HEK293 (cell line): ENCODE results near the gene FXN.

ENCODE experiments used
- CTCF ChIA-PET: fragments of 350-600 bp; formaldehyde crosslinking; extraction: SDS; loops from one replicate; lab custom pipeline; 2021; ENCODE audit warnings: antibody characterized with exemption; lab: Yijun Ruan, JAX
- POLR2A ChIA-PET: fragments of 300-600 bp; formaldehyde crosslinking; extraction: SDS; loops from one replicate; lab custom pipeline; 2020; ENCODE audit warnings: antibody characterized with exemption, inconsistent platforms; lab: Yijun Ruan, JAX
- H3K27ac ChIP-seq: fragments of 200-500 bp; sonication (Bioruptor generic); 2 replicates; pipeline ENCODE4 v1.5.1; 2014; ENCODE audit warnings: low read depth, low read length, control low read depth, inconsistent platforms; ENCODE audit errors: extremely low read depth
- H3K36me3 ChIP-seq, 2 experiments: fragments of 200-500 bp in 1 of 2; sonication (Bioruptor generic) in 1 of 2; 1 replicate in 1 of 2; 2 replicates in 1 of 2; pipeline ENCODE4 v1.5.1; 2014 to 2017; ENCODE audit warnings: inconsistent platforms in 2 of 2, low read length in 2 of 2; ENCODE audit not compliant: control insufficient read depth in 2 of 2, insufficient read depth in 1 of 2
- H3K4me1 ChIP-seq: fragments of 200-500 bp; sonication (Bioruptor generic); 2 replicates; pipeline ENCODE4 v1.5.1; 2014; ENCODE audit warnings: mild to moderate bottlenecking, low read length, inconsistent platforms; ENCODE audit not compliant: control insufficient read depth, insufficient read depth
- H3K4me3 ChIP-seq: 2 replicates; pipeline ENCODE4 v1.5.1; 2011; ENCODE audit warnings: low read depth, mild to moderate bottlenecking, control low read depth, low read length, moderate library complexity
- H3K9me3 ChIP-seq: fragments of 200-500 bp; sonication (Bioruptor generic); 2 replicates; pipeline ENCODE4 v1.5.1; 2014; ENCODE audit warnings: low read depth, low read length, inconsistent platforms; ENCODE audit not compliant: control insufficient read depth, insufficient read depth
- BCL11A ChIP-seq: fragments of 450-650 bp; formaldehyde crosslinking; IDR thresholded peaks from 2 replicates; pipeline ENCODE4 v1.5.1; 2016; ENCODE audit warnings: low read depth, missing biosample characterization, missing genetic modification characterization
- OSR2 ChIP-seq: fragments of 450-650 bp; formaldehyde crosslinking; IDR thresholded peaks from 2 replicates; pipeline ENCODE4 v1.5.1; 2016; ENCODE audit warnings: missing biosample characterization, missing genetic modification characterization
- PRDM1 ChIP-seq: fragments of 450-650 bp; formaldehyde crosslinking; IDR thresholded peaks from 2 replicates; pipeline ENCODE4; 2016; ENCODE audit warnings: missing biosample characterization, missing genetic modification characterization
- PRDM2 ChIP-seq: fragments of 450-650 bp; formaldehyde crosslinking; IDR thresholded peaks from 2 replicates; pipeline ENCODE4 v1.5.1; 2016; ENCODE audit warnings: missing biosample characterization, missing genetic modification characterization, borderline replicate concordance
- REPIN1 ChIP-seq: fragments of 450-650 bp; formaldehyde crosslinking; IDR thresholded peaks from 2 replicates; pipeline ENCODE4 v1.5.1; 2017; ENCODE audit warnings: missing biosample characterization, missing genetic modification characterization, low read depth
- REST ChIP-seq: fragments of 450-650 bp; formaldehyde crosslinking; IDR thresholded peaks from 2 replicates; pipeline ENCODE4 v1.5.1; 2016; ENCODE audit warnings: missing biosample characterization, missing genetic modification characterization
- SP7 ChIP-seq: fragments of 450-650 bp; formaldehyde crosslinking; IDR thresholded peaks from 2 replicates; pipeline ENCODE4 v1.5.1; 2016; ENCODE audit warnings: missing biosample characterization, missing genetic modification characterization
- ZBTB1 ChIP-seq: fragments of 450-650 bp; formaldehyde crosslinking; IDR thresholded peaks from 2 replicates; pipeline ENCODE4 v1.5.1; 2016; ENCODE audit warnings: missing biosample characterization, missing genetic modification characterization
- ZFP41 ChIP-seq: fragments of 450-650 bp; formaldehyde crosslinking; IDR thresholded peaks from 2 replicates; pipeline ENCODE4 v1.5.1; 2016; ENCODE audit warnings: missing biosample characterization, missing genetic modification characterization, borderline replicate concordance
- ZNF10 ChIP-seq: fragments of 450-650 bp; formaldehyde crosslinking; IDR thresholded peaks from 2 replicates; pipeline ENCODE4 v1.5.1; 2017; ENCODE audit warnings: missing biosample characterization, missing genetic modification characterization
- ZNF114 ChIP-seq: fragments of 450-650 bp; formaldehyde crosslinking; IDR thresholded peaks from 2 replicates; pipeline ENCODE4 v1.5.0; 2017; ENCODE audit warnings: missing biosample characterization, missing genetic modification characterization
- ZNF169 ChIP-seq: fragments of 450-650 bp; formaldehyde crosslinking; IDR thresholded peaks from 2 replicates; pipeline ENCODE4 v1.5.1; 2016; ENCODE audit warnings: missing biosample characterization, missing genetic modification characterization
- ZNF266 ChIP-seq: fragments of 450-650 bp; formaldehyde crosslinking; IDR thresholded peaks from 2 replicates; pipeline ENCODE4 v1.5.1; 2016; ENCODE audit warnings: missing biosample characterization, missing genetic modification characterization, low read depth
- ZNF280C ChIP-seq: fragments of 450-650 bp; formaldehyde crosslinking; IDR thresholded peaks from 2 replicates; pipeline ENCODE4 v1.5.1; 2016; ENCODE audit warnings: missing biosample characterization, missing genetic modification characterization
- ZNF391 ChIP-seq: fragments of 450-650 bp; formaldehyde crosslinking; IDR thresholded peaks from 2 replicates; pipeline ENCODE4 v1.5.1; 2016; ENCODE audit warnings: low read depth, missing biosample characterization, missing genetic modification characterization, borderline replicate concordance
- ZNF404 ChIP-seq: fragments of 450-650 bp; formaldehyde crosslinking; IDR thresholded peaks from 2 replicates; pipeline ENCODE4 v1.5.1; 2017; ENCODE audit warnings: missing biosample characterization, missing genetic modification characterization
- ZNF585B ChIP-seq: fragments of 450-650 bp; formaldehyde crosslinking; IDR thresholded peaks from 2 replicates; pipeline ENCODE4 v1.5.1; 2016; ENCODE audit warnings: missing biosample characterization, missing genetic modification characterization
- ZNF596 ChIP-seq: fragments of 450-650 bp; IDR thresholded peaks from 2 replicates; pipeline ENCODE4 v1.5.0; 2018; ENCODE audit warnings: missing biosample characterization, mild to moderate bottlenecking, missing genetic modification characterization, moderate library complexity
- ZNF837 ChIP-seq: fragments of 450-650 bp; formaldehyde crosslinking; IDR thresholded peaks from 2 replicates; pipeline ENCODE4 v1.5.1; 2016; ENCODE audit warnings: missing biosample characterization, missing genetic modification characterization
- ZSCAN16 ChIP-seq: fragments of 450-650 bp; formaldehyde crosslinking; IDR thresholded peaks from 2 replicates; pipeline ENCODE4 v1.5.1; 2016; ENCODE audit warnings: missing biosample characterization, missing genetic modification characterization

FXN gene

GRCh38 chr9:69073103-69073502 lies 37.6 kb downstream of the FXN start (continued):
- TF ChIP-seq ZBTB1 (tag by site-specific recombination) (no peak), SP7 (tag by site-specific recombination) (no peak), ZNF114 (no peak), ZNF266 (tag by site-specific recombination) (no peak), ZNF169 (tag by site-specific recombination) (no peak), ZNF10 (tag by site-specific recombination) (no peak), BCL11A (tag by site-specific recombination) (no peak), ZNF391 (tag by site-specific recombination) (no peak), REPIN1 (tag by site-specific recombination) (no peak), PRDM2 (tag by site-specific recombination) (no peak), ZNF280C (tag by site-specific recombination) (no peak)

GRCh38 chr9:69074801-69075200 lies 39.2 kb downstream of the FXN start:
- CTCF ChIA-PET = interaction anchor here (0.6 to 1.1 kb wide), 3 partner anchors 10 to 1956 kb away, joined by 3 to 4 read pairs (median 3); no protein-coding TSS in a partner anchor
- no peaks in the 10 kb centered on the region for H3K4me1 ChIP-seq

GRCh38 chr9:69076550-69076949 lies 41.0 kb downstream of the FXN start:
- POLR2A ChIA-PET = no interaction called here
- Histone ChIP-seq H3K9me3 (no peaks in the 10 kb centered on the region), H3K27ac (no peak overlapping the region), H3K4me3 (no peak overlapping the region), H3K36me3 (peaks cover 0 to 11% of the 10 kb centered on the region in 2 experiments; a peak in 2 of 3 replicates), H3K4me1 (no peaks in the 10 kb centered on the region)
- CTCF ChIA-PET = interaction anchor here (1.3 kb wide), 1 partner anchor 23 kb away, joined by 3 read pairs; no protein-coding TSS in a partner anchor
- TF ChIP-seq ZSCAN16 (tag by site-specific recombination) = no peak
- no peak for TF ChIP-seq ZNF596 (tag by site-specific recombination)
- no peak for TF ChIP-seq REST (tag by site-specific recombination)
- TF ChIP-seq ZFP41 (tag by site-specific recombination) = no peak
- TF ChIP-seq ZNF404 (tag by site-specific recombination) = no peak
- TF ChIP-seq OSR2 (tag by site-specific recombination) = no peak

More at GRCh38 chr9:69074801-69075200, 39.2 kb downstream of the FXN start:
- H3K4me3 ChIP-seq = no peak overlapping the region
- no peak overlapping the region for H3K27ac ChIP-seq
- POLR2A ChIA-PET = no interaction called here
- no peaks in the 10 kb centered on the region for H3K9me3 ChIP-seq
- TF ChIP-seq ZNF585B (tag by site-specific recombination) = no peak
- TF ChIP-seq ZNF404 (tag by site-specific recombination) = no peak
- TF ChIP-seq ZNF837 (tag by site-specific recombination) = no peak
- TF ChIP-seq PRDM1 (tag by site-specific recombination) = no peak
- H3K36me3 ChIP-seq = peaks cover 0 to 11% of the 10 kb centered on the region in 2 experiments; a peak in 2 of 3 replicates
